Measurements from ENCODE around the gene FAF1. TPM values are rescaled to one million over a fixed set of nuclear protein-coding genes. Genes with fewer than 3 reads are reported as not detected.

The FAF1 gene
- total and polyA plus RNA-seq, 2 donors (not counting 3 experiments of a cell fraction or from before 2014, with no cell fraction given) = 9.0 to 57.6 TPM

- intact Hi-C loops (cut with micrococcal nuclease) = no loop called here
- TF ChIP-seq MYC (IDR thresholded peaks at IDR 0.05; ENCODE audit: low read depth, low read length) (no peak), MAX (IDR thresholded peaks at IDR 0.05; ENCODE audit: insufficient read depth, insufficient read length) (no peak), CTCF (IDR thresholded peaks at IDR 0.05; ENCODE audit: extremely low read depth in 1 of 2, insufficient read depth in 1 of 2, low read depth in 1 of 2, low read length in 2 of 2) (no peak), FOS (IDR thresholded peaks at IDR 0.05; ENCODE audit: borderline replicate concordance, insufficient read depth, low read length) (no peak)
- no peaks in the 10 kb centered on the region for H3K9me3 ChIP-seq (replicated peaks; ENCODE audit: control insufficient read depth, insufficient read depth, low read length)
- no peaks in the 10 kb centered on the region for H3K27me3 ChIP-seq (ENCODE audit: control insufficient read depth in 2 of 2, insufficient read depth in 2 of 2, low read length in 2 of 2)
- no peaks in the 10 kb centered on the region for H3K9me1 ChIP-seq (replicated peaks; ENCODE audit: control insufficient read depth, extremely low read depth, insufficient read depth, low read length)
- FAIRE-seq (no peak), DNase-seq (ENCODE audit: low read depth, low spot score) (no peak)
- H3K27ac ChIP-seq (ENCODE audit: insufficient read depth, low read depth, low read length) = no peak overlapping the region
- POLR2A ChIA-PET = no interaction called here
- H3K4me1 ChIP-seq (ENCODE audit: control insufficient read depth, extremely low read depth, insufficient read depth, low read length) = no peaks in the 10 kb centered on the region
- no peaks in the 10 kb centered on the region for H3K36me3 ChIP-seq (ENCODE audit: control insufficient read depth in 2 of 2, extremely low read depth in 1 of 2, insufficient read depth in 2 of 2, low read length in 2 of 2)
- H3K4me3 ChIP-seq (replicated peaks in 1 of 3; ENCODE audit: insufficient read depth in 1 of 3, low read depth in 1 of 3, low read length in 3 of 3) = no peak overlapping the region
- dilution Hi-C loops (cut with MboI; ENCODE audit: extremely low pct_ligation_motif_present, low sequenced_read_pairs) = no loop called here
- H3K4me2 ChIP-seq (ENCODE audit: insufficient read depth, low read length) = no peak overlapping the region
- H2AFZ ChIP-seq (ENCODE audit: low read depth, low read length) = no peak overlapping the region
- H3K9ac ChIP-seq (replicated peaks; ENCODE audit: extremely low read depth, insufficient read depth, low read length) = no peak overlapping the region
- H3K79me2 ChIP-seq (ENCODE audit: control insufficient read depth, insufficient read depth, low read length) = no peaks in the 10 kb centered on the region
- CTCF ChIA-PET = no interaction called here
- no peaks in the 10 kb centered on the region for H4K20me1 ChIP-seq (replicated peaks; ENCODE audit: control insufficient read depth, extremely low read depth, insufficient read depth, low read length)
- BruUV-seq (replicated peaks) = no TSS peak
Observed at GRCh38 chr1:50646526-50646925, 313.5 kb downstream of the FAF1 start.

- H3K9me3 ChIP-seq (replicated peaks; ENCODE audit: control insufficient read depth, insufficient read depth, low read length) = no peaks in the 10 kb centered on the region
- dilution Hi-C loops (cut with MboI; ENCODE audit: extremely low pct_ligation_motif_present, low sequenced_read_pairs) (no loop called here), intact Hi-C loops (cut with micrococcal nuclease) (no loop called here)
- ChIA-PET POLR2A (no interaction called here), CTCF (no interaction called here)
- no peak overlapping the region for H3K4me3 ChIP-seq (replicated peaks in 1 of 3; ENCODE audit: insufficient read depth in 1 of 3, low read depth in 1 of 3, low read length in 3 of 3)
- no peaks in the 10 kb centered on the region for H4K20me1 ChIP-seq (replicated peaks; ENCODE audit: control insufficient read depth, extremely low read depth, insufficient read depth, low read length)
- no peaks in the 10 kb centered on the region for H3K79me2 ChIP-seq (ENCODE audit: control insufficient read depth, insufficient read depth, low read length)
- H3K27ac ChIP-seq (ENCODE audit: insufficient read depth, low read depth, low read length) = no peak overlapping the region
- BruUV-seq (replicated peaks) = no TSS peak
- DNase-seq (ENCODE audit: low read depth, low spot score) (no peak), FAIRE-seq (no peak)
- no peaks in the 10 kb centered on the region for H3K4me1 ChIP-seq (ENCODE audit: control insufficient read depth, extremely low read depth, insufficient read depth, low read length)
- H3K9me1 ChIP-seq (replicated peaks; ENCODE audit: control insufficient read depth, extremely low read depth, insufficient read depth, low read length) = no peaks in the 10 kb centered on the region
- no peaks in the 10 kb centered on the region for H3K27me3 ChIP-seq (ENCODE audit: control insufficient read depth in 2 of 2, insufficient read depth in 2 of 2, low read length in 2 of 2)
- no peak overlapping the region for H2AFZ ChIP-seq (ENCODE audit: low read depth, low read length)
- no peak overlapping the region for H3K9ac ChIP-seq (replicated peaks; ENCODE audit: extremely low read depth, insufficient read depth, low read length)
- no peak for TF ChIP-seq GATA2 (IDR thresholded peaks at IDR 0.05; ENCODE audit: insufficient read depth, insufficient read length, low read depth, low read length)
- no peak for TF ChIP-seq EZH2 (IDR thresholded peaks at IDR 0.05; ENCODE audit: borderline replicate concordance, low read depth, low read length, severe bottlenecking)
- no peak for TF ChIP-seq FOS (IDR thresholded peaks at IDR 0.05; ENCODE audit: borderline replicate concordance, insufficient read depth, low read length)
- TF ChIP-seq POLR2AphosphoS5 (IDR thresholded peaks at IDR 0.05; ENCODE audit: insufficient read depth, low read depth, low read length) = no peak
- TF ChIP-seq JUN (IDR thresholded peaks at IDR 0.05; ENCODE audit: borderline replicate concordance, insufficient read depth, insufficient read length, low read depth) = no peak
- TF ChIP-seq MAX (IDR thresholded peaks at IDR 0.05; ENCODE audit: insufficient read depth, insufficient read length) = no peak
- no peak for TF ChIP-seq POLR2A (IDR thresholded peaks at IDR 0.05; ENCODE audit: low read depth, low read length)
- TF ChIP-seq CTCF (IDR thresholded peaks at IDR 0.05; ENCODE audit: extremely low read depth in 1 of 2, insufficient read depth in 1 of 2, low read depth in 1 of 2, low read length in 2 of 2) = no peak
- no peak for TF ChIP-seq MYC (IDR thresholded peaks at IDR 0.05; ENCODE audit: low read depth, low read length)
- no peaks in the 10 kb centered on the region for H3K36me3 ChIP-seq (ENCODE audit: control insufficient read depth in 2 of 2, extremely low read depth in 1 of 2, insufficient read depth in 2 of 2, low read length in 2 of 2)
- no peak overlapping the region for H3K4me2 ChIP-seq (ENCODE audit: insufficient read depth, low read length)
Observed at GRCh38 chr1:50645139-50645538, 314.9 kb downstream of the FAF1 start.
